ENCODE data around the gene MUC5B. TPM values are rescaled to one million over a fixed set of nuclear protein-coding genes. Genes with fewer than 3 reads are reported as not detected.
A peak's percentile ranks its signal among the peaks of the same experiment; 100 is the strongest.

Gene MUC5B
- total and polyA plus RNA-seq, 2 donors (not counting 3 experiments of a cell fraction or from before 2014, with no cell fraction given): not detected

DNA sequence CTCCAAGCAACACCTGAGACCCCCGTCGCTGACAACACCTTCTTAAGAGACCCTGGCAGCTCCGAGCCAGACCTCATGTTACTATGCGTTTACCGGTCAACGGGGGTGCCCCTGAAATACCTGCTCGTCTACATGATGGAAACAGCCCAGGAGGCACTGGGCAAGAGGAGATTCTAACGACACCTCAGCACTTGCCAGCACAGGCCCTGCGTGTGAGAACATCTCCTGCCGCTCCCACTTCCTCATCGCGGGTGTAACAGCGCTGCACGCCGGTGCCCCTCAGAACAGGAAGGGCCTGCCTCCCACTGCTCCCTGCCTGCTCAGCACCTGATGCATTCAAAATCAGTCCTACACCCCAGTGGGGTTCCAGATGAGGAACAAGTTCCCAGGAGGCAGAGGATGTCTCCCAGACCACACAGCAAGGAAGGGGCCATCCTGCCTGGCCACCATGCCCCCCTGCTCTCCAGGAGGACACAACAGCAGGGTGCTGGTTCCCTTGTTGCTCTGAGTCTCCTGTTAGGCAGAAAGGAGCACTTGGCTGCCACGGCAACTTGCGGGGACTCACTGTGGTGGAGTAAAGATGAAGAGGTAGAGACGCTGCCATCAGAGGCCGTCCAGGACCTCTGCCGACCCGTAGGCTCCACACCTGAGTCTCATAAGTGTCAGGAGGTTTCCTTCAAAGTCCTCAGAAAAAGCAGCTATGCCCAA is 84.5 kb downstream of the MUC5B start:
- ChIA-PET CTCF (no interaction called here), POLR2A (no interaction called here)
- peaks cover 12% of the 10 kb centered on the region for H3K4me1 ChIP-seq (ENCODE audit: control insufficient read depth, extremely low read depth, insufficient read depth, low read length)
- H3K79me2 ChIP-seq (ENCODE audit: control insufficient read depth, insufficient read depth, low read length): peaks cover 55% of the 10 kb centered on the region
- H3K27ac ChIP-seq (ENCODE audit: insufficient read depth, low read depth, low read length): no peak overlapping the region
- no peaks in the 10 kb centered on the region for H4K20me1 ChIP-seq (replicated peaks; ENCODE audit: control insufficient read depth, extremely low read depth, insufficient read depth, low read length)
- no peaks in the 10 kb centered on the region for H3K27me3 ChIP-seq (ENCODE audit: control insufficient read depth in 2 of 2, insufficient read depth in 2 of 2, low read length in 2 of 2)
- H3K9me3 ChIP-seq (replicated peaks; ENCODE audit: control insufficient read depth, insufficient read depth, low read length): no peaks in the 10 kb centered on the region
- no TSS peak for BruUV-seq (replicated peaks)
- no peak overlapping the region for H3K4me3 ChIP-seq (replicated peaks in 1 of 3; ENCODE audit: insufficient read depth in 1 of 3, low read depth in 1 of 3, low read length in 3 of 3)
- TF ChIP-seq GATA2 (IDR thresholded peaks at IDR 0.05; ENCODE audit: insufficient read depth, insufficient read length, low read depth, low read length): no peak
- DNase-seq (ENCODE audit: low read depth, low spot score) (no peak), FAIRE-seq (no peak)
- no peak overlapping the region for H3K9ac ChIP-seq (replicated peaks; ENCODE audit: extremely low read depth, insufficient read depth, low read length)
- H3K9me1 ChIP-seq (replicated peaks; ENCODE audit: control insufficient read depth, extremely low read depth, insufficient read depth, low read length): no peaks in the 10 kb centered on the region
- peaks cover 0 to 4% of the 10 kb centered on the region in 2 experiments for H3K36me3 ChIP-seq (ENCODE audit: control insufficient read depth in 2 of 2, extremely low read depth in 1 of 2, insufficient read depth in 2 of 2, low read length in 2 of 2)
- intact Hi-C loops (cut with micrococcal nuclease) (loop anchor here (10.0 kb wide), 2 partner anchors 77 to 267 kb away; partner anchors contain the start of genes BRSK2 and DUSP8), dilution Hi-C loops (cut with MboI; ENCODE audit: extremely low pct_ligation_motif_present, low sequenced_read_pairs) (no loop called here)
- H2AFZ ChIP-seq (ENCODE audit: low read depth, low read length): no peak overlapping the region
- H3K4me2 ChIP-seq (ENCODE audit: insufficient read depth, low read length): no peak overlapping the region

DNA sequence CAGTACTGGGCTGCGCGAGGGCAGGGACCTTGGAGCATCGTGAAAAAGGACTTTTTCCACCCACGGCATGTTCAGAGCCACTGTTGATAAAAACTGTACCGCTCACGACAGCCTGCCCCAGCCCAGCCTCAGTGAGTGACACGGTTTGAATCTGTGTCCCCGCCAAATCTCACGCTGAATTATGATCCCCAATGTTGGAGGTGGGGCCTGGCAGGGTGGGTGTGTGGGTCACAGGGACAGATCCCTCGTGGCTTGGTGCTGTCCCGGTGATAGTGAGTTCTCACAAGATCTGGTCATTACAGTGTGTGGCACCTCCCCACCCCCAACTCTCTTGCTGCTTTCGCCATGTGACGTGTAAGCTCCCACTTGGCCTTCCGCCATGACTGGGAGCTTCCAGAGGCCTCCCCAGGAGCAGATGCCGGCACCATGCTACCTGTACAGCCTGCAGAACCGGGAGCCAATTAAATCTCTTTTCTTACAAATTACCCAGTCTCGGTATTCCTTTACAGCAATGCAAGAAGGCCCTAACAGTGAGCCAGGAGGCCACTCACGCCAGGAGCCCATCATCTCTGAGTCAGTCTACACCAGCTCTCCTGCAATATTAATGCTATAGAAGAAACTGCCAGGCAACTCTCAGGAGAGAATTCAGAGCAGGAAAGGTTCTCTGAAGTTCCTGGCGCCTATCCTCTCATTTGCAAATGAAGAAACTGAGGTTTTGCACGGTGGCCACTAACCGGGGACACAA is 85.3 kb downstream of the MUC5B start:
- Histone ChIP-seq H3K4me1 (ENCODE audit: control insufficient read depth, extremely low read depth, insufficient read depth, low read length) (peaks cover 12% of the 10 kb centered on the region), H3K27me3 (ENCODE audit: control insufficient read depth in 2 of 2, insufficient read depth in 2 of 2, low read length in 2 of 2) (no peaks in the 10 kb centered on the region), H3K4me3 (replicated peaks in 1 of 3; ENCODE audit: insufficient read depth in 1 of 3, low read depth in 1 of 3, low read length in 3 of 3) (peak overlapping the region in 2 of 3 experiments; percentile 47 to 84), H3K36me3 (ENCODE audit: control insufficient read depth in 2 of 2, extremely low read depth in 1 of 2, insufficient read depth in 2 of 2, low read length in 2 of 2) (peaks cover 0 to 4% of the 10 kb centered on the region in 2 experiments), H4K20me1 (replicated peaks; ENCODE audit: control insufficient read depth, extremely low read depth, insufficient read depth, low read length) (no peaks in the 10 kb centered on the region), H3K27ac (ENCODE audit: insufficient read depth, low read depth, low read length) (no peak overlapping the region), H3K9me3 (replicated peaks; ENCODE audit: control insufficient read depth, insufficient read depth, low read length) (no peaks in the 10 kb centered on the region), H2AFZ (ENCODE audit: low read depth, low read length) (no peak overlapping the region), H3K9me1 (replicated peaks; ENCODE audit: control insufficient read depth, extremely low read depth, insufficient read depth, low read length) (no peaks in the 10 kb centered on the region), H3K4me2 (ENCODE audit: insufficient read depth, low read length) (peak overlapping the region; percentile 60), H3K79me2 (ENCODE audit: control insufficient read depth, insufficient read depth, low read length) (peaks cover 47% of the 10 kb centered on the region), H3K9ac (replicated peaks; ENCODE audit: extremely low read depth, insufficient read depth, low read length) (peak overlapping the region; percentile 64)
- dilution Hi-C loops (cut with MboI; ENCODE audit: extremely low pct_ligation_motif_present, low sequenced_read_pairs) (no loop called here), intact Hi-C loops (cut with micrococcal nuclease) (loop anchor here (10.0 kb wide), 2 partner anchors 77 to 267 kb away; partner anchors contain the start of genes BRSK2 and DUSP8)
- TF ChIP-seq GATA2 (IDR thresholded peaks at IDR 0.05; ENCODE audit: insufficient read depth, insufficient read length, low read depth, low read length) (no peak), FOS (IDR thresholded peaks at IDR 0.05; ENCODE audit: borderline replicate concordance, insufficient read depth, low read length) (no peak), EZH2 (IDR thresholded peaks at IDR 0.05; ENCODE audit: borderline replicate concordance, low read depth, low read length, severe bottlenecking) (no peak), MYC (IDR thresholded peaks at IDR 0.05; ENCODE audit: low read depth, low read length) (no peak)
- TF ChIP-seq, protein P1, sequence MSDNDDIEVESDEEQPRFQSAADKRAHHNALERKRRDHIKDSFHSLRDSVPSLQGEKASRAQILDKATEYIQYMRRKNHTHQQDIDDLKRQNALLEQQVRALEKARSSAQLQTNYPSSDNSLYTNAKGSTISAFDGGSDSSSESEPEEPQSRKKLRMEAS (IDR thresholded peaks at IDR 0.05; ENCODE audit: insufficient read depth, insufficient read length): no peak
- TSS peak; percentile 42 for BruUV-seq (replicated peaks)
- FAIRE-seq: no peak
- CTCF ChIA-PET: no interaction called here
- POLR2A ChIA-PET: no interaction called here
- DNase-seq (ENCODE audit: low read depth, low spot score): no peak

All from endothelial cell of umbilical vein (primary cell).